DND-41 (cell line): ENCODE data around the gene LETM1.

Source experiments
- ATAC-seq: fragments of 200-7000 bp; cut with Tn5 transposase; 3 replicates; pipeline ENCODE4 v1.9.1; 2021; ENCODE audit warnings: low read depth; ENCODE audit not compliant: insufficient read depth
- DNase-seq: peaks from one replicate; pipeline ENCODE4 v3.0.0-alpha.2; 2020
- H2AFZ ChIP-seq: 2 replicates; pipeline ENCODE4 v1.6.0; 2012; ENCODE audit warnings: low read depth, low read length
- H3K27ac ChIP-seq: 2 replicates; pipeline ENCODE4 v1.5.1; 2012; ENCODE audit warnings: low read length, inconsistent platforms
- H3K27me3 ChIP-seq: fragments of 200-600 bp; sonication (generic); 2 replicates; pipeline ENCODE4 v1.6.0; 2012; ENCODE audit warnings: low read length, mild to moderate bottlenecking, inconsistent platforms; ENCODE audit not compliant: insufficient read depth, poor library complexity
- H3K36me3 ChIP-seq: 2 replicates; pipeline ENCODE4 v1.5.1; 2012; ENCODE audit warnings: low read length, inconsistent platforms; ENCODE audit not compliant: insufficient read depth
- H3K4me1 ChIP-seq: 2 replicates; pipeline ENCODE4 v1.5.1; 2012; ENCODE audit warnings: mild to moderate bottlenecking, low read length; ENCODE audit not compliant: insufficient read depth
- H3K4me2 ChIP-seq: 2 replicates; pipeline ENCODE4 v1.6.0; 2012; ENCODE audit warnings: mild to moderate bottlenecking, moderate library complexity, low read length, inconsistent platforms; ENCODE audit not compliant: insufficient read depth
- H3K4me3 ChIP-seq, 2 experiments: fragments of 200-600 bp in 1 of 2; shearing (Covaris generic) in 1 of 2; 2 replicates each; pipeline ENCODE4 v1.5.1; 2012 to 2016; ENCODE audit warnings: inconsistent platforms in 2 of 2, low read length in 2 of 2, mild to moderate bottlenecking in 2 of 2, low read depth in 1 of 2, moderate library complexity in 1 of 2
- H3K79me2 ChIP-seq: 2 replicates; pipeline ENCODE4 v1.6.0; 2012; ENCODE audit warnings: low read length, inconsistent platforms; ENCODE audit not compliant: insufficient read depth
- H3K9ac ChIP-seq: 2 replicates; pipeline ENCODE4 v1.6.0; 2012; ENCODE audit warnings: low read depth, mild to moderate bottlenecking, inconsistent platforms, low read length, moderate library complexity
- H3K9me3 ChIP-seq: 2 replicates; pipeline ENCODE4 v1.5.1; 2012; ENCODE audit warnings: low read length, moderate library complexity, mild to moderate bottlenecking, inconsistent platforms; ENCODE audit not compliant: insufficient read depth, severe bottlenecking
- H4K20me1 ChIP-seq: 2 replicates; pipeline ENCODE4 v1.6.0; 2012; ENCODE audit warnings: low read length; ENCODE audit not compliant: insufficient read depth
- EZH2 ChIP-seq: IDR thresholded peaks from 3 replicates; pipeline ENCODE4 v1.6.1; 2012; ENCODE audit warnings: borderline replicate concordance, low read depth, mild to moderate bottlenecking, moderate library complexity, low read length, inconsistent platforms; ENCODE audit not compliant: severe bottlenecking
- TF ChIP-seq, protein P1 (sequence below): IDR thresholded peaks from 2 replicates; pipeline ENCODE4 v1.5.1; 2012; ENCODE audit warnings: borderline replicate concordance, low read length, moderate library complexity, mild to moderate bottlenecking; ENCODE audit not compliant: poor library complexity, severe bottlenecking; ENCODE audit errors: extremely low read depth

The LETM1 gene

DNA sequence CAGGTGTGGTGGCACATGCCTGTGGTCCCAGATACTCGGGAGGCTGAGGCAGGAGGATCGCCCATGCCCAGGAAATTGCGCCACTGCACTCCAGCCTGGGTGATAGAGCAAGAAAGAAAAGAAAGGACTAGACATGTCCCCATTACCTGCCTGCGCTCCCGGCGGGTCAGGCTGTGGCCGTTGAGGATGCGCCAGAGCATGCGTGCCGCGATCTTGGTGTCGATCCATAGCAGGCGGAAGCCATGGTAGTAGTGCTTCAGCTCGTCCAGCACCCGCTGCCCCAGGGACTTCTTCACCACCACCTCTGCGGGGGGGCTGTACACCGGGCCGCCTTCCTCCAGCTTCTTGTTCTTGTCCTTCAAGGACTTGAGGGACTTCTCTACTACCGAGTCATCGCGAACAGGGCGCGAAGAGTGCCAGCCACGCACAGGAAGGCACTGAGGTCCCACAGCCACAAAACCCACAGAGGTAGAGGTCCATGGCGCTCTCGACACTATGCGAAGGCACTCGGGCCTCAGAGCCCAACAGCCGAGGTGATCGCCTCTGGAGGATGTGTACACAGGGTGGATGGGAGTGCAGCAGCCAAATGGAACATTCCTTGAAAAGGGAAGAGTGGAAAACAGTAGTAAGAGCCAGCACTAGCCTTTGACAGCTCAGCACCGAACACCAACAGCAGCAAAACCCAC lies 14.6 kb downstream of the LETM1 start:
- Histone ChIP-seq H3K4me1 (peaks cover 4% of the 10 kb centered on the region; the same call in 1 of the 2 replicates), H2AFZ (no peak overlapping the region), H3K9me3 (no peaks in the 10 kb centered on the region), H4K20me1 (peaks cover 36% of the 10 kb centered on the region), H3K4me3 (no peak overlapping the region), H3K36me3 (peaks cover 82% of the 10 kb centered on the region), H3K27ac (peak overlapping the region; percentile 27; the same call in 1 of the 2 replicates), H3K9ac (no peak overlapping the region), H3K79me2 (peaks cover 68% of the 10 kb centered on the region), H3K4me2 (no peak overlapping the region), H3K27me3 (no peaks in the 10 kb centered on the region)
- DNase-seq (peak; percentile 31), ATAC-seq (0 out of 3 replicates have a peak, but pooled peaks have one; percentile 24)
- TF ChIP-seq, protein P1, sequence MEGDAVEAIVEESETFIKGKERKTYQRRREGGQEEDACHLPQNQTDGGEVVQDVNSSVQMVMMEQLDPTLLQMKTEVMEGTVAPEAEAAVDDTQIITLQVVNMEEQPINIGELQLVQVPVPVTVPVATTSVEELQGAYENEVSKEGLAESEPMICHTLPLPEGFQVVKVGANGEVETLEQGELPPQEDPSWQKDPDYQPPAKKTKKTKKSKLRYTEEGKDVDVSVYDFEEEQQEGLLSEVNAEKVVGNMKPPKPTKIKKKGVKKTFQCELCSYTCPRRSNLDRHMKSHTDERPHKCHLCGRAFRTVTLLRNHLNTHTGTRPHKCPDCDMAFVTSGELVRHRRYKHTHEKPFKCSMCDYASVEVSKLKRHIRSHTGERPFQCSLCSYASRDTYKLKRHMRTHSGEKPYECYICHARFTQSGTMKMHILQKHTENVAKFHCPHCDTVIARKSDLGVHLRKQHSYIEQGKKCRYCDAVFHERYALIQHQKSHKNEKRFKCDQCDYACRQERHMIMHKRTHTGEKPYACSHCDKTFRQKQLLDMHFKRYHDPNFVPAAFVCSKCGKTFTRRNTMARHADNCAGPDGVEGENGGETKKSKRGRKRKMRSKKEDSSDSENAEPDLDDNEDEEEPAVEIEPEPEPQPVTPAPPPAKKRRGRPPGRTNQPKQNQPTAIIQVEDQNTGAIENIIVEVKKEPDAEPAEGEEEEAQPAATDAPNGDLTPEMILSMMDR: no peak
- TF ChIP-seq EZH2: no peak

DNA sequence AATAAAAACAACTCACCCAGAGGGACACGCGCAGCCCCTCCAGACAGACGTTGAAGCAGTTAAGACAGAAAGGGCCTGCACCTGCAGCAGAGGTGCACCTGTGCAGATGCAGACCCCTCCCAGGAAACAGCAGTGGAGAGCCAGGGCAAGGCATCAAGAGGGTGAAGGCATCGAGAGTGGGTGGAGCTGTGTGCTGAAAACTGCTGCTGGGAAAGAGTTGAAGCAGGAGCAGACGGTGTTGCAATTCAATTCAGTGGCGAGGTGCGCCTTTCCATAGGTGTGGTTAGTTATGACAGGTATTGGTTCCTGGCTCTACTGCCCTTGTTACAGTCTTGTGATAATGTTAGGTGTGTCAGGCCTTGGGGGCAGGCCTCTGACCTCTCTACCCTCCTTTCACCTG lies 16.7 kb downstream of the LETM1 start:
- H2AFZ ChIP-seq: no peak overlapping the region
- H3K4me1 ChIP-seq: peaks cover 11% of the 10 kb centered on the region
- H3K9me3 ChIP-seq: no peaks in the 10 kb centered on the region
- H3K4me3 ChIP-seq: no peak overlapping the region
- H3K79me2 ChIP-seq: peaks cover 59% of the 10 kb centered on the region
- H3K27ac ChIP-seq: no peak overlapping the region
- H4K20me1 ChIP-seq: peaks cover 36% of the 10 kb centered on the region
- ATAC-seq (no peak), DNase-seq (no peak)
- no peak overlapping the region for H3K4me2 ChIP-seq
- H3K9ac ChIP-seq: no peak overlapping the region
- no peaks in the 10 kb centered on the region for H3K27me3 ChIP-seq
- H3K36me3 ChIP-seq: peaks cover 88% of the 10 kb centered on the region
- TF ChIP-seq, protein P1: no peak
- no peak for TF ChIP-seq EZH2

DNA sequence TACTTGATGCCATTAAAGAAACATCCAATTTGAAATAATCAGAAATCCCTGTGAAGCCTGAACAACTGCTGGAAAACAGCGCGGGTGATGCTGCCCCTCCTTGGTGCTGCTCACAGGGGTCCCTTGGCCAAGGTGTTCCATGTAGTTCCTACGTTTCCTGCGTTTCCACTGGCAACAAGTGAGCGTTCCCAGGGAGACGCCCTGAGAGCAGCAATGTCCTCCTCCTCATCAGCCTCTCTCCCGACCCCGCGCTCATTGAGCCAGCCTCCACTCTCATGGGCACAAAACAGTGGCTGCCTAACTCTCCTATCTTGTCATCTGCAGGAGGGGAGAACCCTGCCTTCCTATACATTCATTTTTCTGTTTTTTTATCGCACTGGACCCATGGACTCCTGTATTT lies 18.9 kb downstream of the LETM1 start:
- DNase-seq (no peak), ATAC-seq (no peak)
- Histone ChIP-seq H3K27ac (no peak overlapping the region), H3K4me1 (peaks cover 31% of the 10 kb centered on the region), H3K79me2 (peaks cover 42% of the 10 kb centered on the region), H4K20me1 (peaks cover 16% of the 10 kb centered on the region), H3K9ac (no peak overlapping the region), H3K4me3 (no peak overlapping the region), H3K9me3 (no peaks in the 10 kb centered on the region), H2AFZ (no peak overlapping the region), H3K36me3 (peaks cover 88% of the 10 kb centered on the region), H3K4me2 (no peak overlapping the region), H3K27me3 (no peaks in the 10 kb centered on the region)
- TF ChIP-seq EZH2: no peak
- TF ChIP-seq, protein P1: no peak
